ENCODE data around the gene NODAL. TPM values are rescaled to one million over a fixed set of nuclear protein-coding genes. Genes with fewer than 3 reads are reported as not detected.

The NODAL gene
- total and polyA plus RNA-seq, 2 of the 4 experiments (the other 2 are of a cell fraction) = not detected

DNA sequence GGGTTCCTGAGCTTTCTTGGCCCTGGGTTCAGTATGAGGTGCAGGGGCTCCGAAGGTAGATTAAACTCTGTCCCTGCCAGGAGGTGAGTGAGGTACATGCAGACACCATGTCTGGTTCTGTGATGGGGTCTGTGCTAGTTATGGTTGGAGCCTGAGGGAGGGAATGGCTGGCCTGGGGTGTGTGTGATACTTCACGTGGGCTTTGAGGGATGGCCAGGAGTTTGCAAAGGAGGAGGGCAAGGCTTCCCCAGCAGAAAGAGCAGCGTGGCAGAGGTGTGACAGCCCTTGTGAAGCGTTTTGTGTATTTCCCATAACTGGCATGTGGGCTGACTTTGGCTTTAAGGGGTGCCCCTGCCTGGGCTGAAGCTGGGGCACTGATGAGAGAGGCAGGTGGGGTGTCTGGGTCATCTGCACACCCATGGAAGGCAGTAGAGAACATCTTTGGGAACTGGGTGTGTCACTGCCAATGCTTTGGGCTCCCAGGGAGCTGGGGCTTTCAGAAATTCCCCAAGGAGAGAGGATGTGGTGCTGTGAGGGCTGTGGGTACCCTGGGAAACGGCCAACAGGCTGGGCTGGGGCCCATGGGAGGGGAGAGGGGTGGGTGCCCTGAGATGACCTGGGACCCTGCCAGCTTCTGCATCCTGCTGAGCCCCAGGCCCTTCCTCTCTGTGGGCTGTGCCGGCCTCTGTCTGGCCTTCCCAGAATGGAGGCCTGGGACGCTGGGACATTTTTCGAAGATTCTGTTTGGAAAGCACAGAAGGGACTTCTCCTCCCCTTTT, 41.7 kb upstream of the NODAL start:
- Histone ChIP-seq H3K79me1 (ENCODE audit: low read depth in 1 of 2, low read length in 2 of 2) (no peaks in the 10 kb centered on the region), H3K9me1 (ENCODE audit: insufficient read depth, low read length) (no peaks in the 10 kb centered on the region), H3K9me3 (ENCODE audit: control insufficient read depth, insufficient read depth, low read length) (no peaks in the 10 kb centered on the region), H3K36me3 (ENCODE audit: control insufficient read depth, insufficient read depth, low read length) (no peaks in the 10 kb centered on the region), H3K27ac (ENCODE audit: insufficient read depth, low read length) (no peak overlapping the region), H3K4me2 (ENCODE audit: low read depth, low read length) (no peak overlapping the region), H2BK120ac (ENCODE audit: low read depth, low read length) (no peak overlapping the region), H3K56ac (ENCODE audit: extremely low read depth, insufficient read depth, low read length) (no peak overlapping the region), H2AFZ (replicated peaks; ENCODE audit: low read length, poor library complexity) (peak overlapping the region; percentile 8), H3K9ac (ENCODE audit: low read depth, low read length) (no peak overlapping the region), H3K4me3 (ENCODE audit: insufficient read depth, low read depth, low read length) (no peak overlapping the region), H3K23ac (ENCODE audit: low read depth, low read length) (no peak overlapping the region), H3K18ac (ENCODE audit: low read depth, low read length) (no peak overlapping the region), H4K5ac (ENCODE audit: low read depth, low read length) (no peak overlapping the region), H3K27me3 (ENCODE audit: control insufficient read depth, insufficient read depth, low read length) (peaks cover 51% of the 10 kb centered on the region), H4K20me1 (ENCODE audit: insufficient read depth, low read length) (no peaks in the 10 kb centered on the region), H4K8ac (ENCODE audit: low read depth in 2 of 2, low read length in 2 of 2) (no peak overlapping the region), H2BK5ac (ENCODE audit: low read depth, low read length, poor library complexity, severe bottlenecking) (no peak overlapping the region), H2BK20ac (ENCODE audit: low read depth, low read length) (no peak overlapping the region), H3K4me1 (ENCODE audit: control insufficient read depth, insufficient read depth, low read length) (no peaks in the 10 kb centered on the region), H2AK5ac (ENCODE audit: low read depth, low read length) (no peak overlapping the region), H2BK15ac (ENCODE audit: low read depth, low read length) (no peak overlapping the region), H3K4ac (ENCODE audit: low read depth, low read length) (no peak overlapping the region), H2AK9ac (replicated peaks; ENCODE audit: low read depth, low read length, poor library complexity) (no peak overlapping the region), H3K14ac (replicated peaks; ENCODE audit: low read depth, low read length) (no peak overlapping the region), H4K91ac (ENCODE audit: insufficient read depth, low read depth, low read length) (no peak overlapping the region)
- TF ChIP-seq CHD1 (IDR thresholded peaks at IDR 0.05; ENCODE audit: low read depth, low read length) (no peak), FOS (IDR thresholded peaks at IDR 0.05; ENCODE audit: low read depth, low read length) (no peak), RFX5 (IDR thresholded peaks at IDR 0.05; ENCODE audit: low read depth, low read length) (no peak), NFE2L2 (IDR thresholded peaks at IDR 0.05; ENCODE audit: low read depth, low read length) (no peak), SMC3 (IDR thresholded peaks at IDR 0.05; ENCODE audit: low read depth, low read length) (no peak), RCOR1 (IDR thresholded peaks at IDR 0.05; ENCODE audit: insufficient replicate concordance, low read length) (no peak), MAZ (IDR thresholded peaks at IDR 0.05; ENCODE audit: borderline replicate concordance, low read depth, low read length) (no peak), RAD21 (IDR thresholded peaks at IDR 0.05; ENCODE audit: low read length) (no peak)
- POLR2A ChIA-PET (ENCODE audit: unreplicated experiment) = no interaction called here
- BruUV-seq (replicated peaks) = no TSS peak
- CTCF ChIA-PET = no interaction called here
- ATAC-seq (ENCODE audit: low read depth) (no peak), DNase-seq (no peak)
- dilution Hi-C loops (cut with HindIII; ENCODE audit: low sequenced_read_pairs, unreplicated experiment) = no loop called here
- 60% methylated on average over 2 of the region's 8 CpGs; no CpG with 5 or more reads in 1 of the 2 experiments for WGBS, 2 experiments (ENCODE audit: extremely low coverage in 2 of 2, insufficient read length in 1 of 2)
- intact Hi-C loops (cut with micrococcal nuclease) = no loop called here
- in situ Hi-C loops (cut with MboI; ENCODE audit: low sequenced_read_pairs) = no loop called here

All from IMR-90 (cell line).